Activated CD4-positive, alpha-beta T cell treated with anti-CD3 and anti-CD28 coated beads, Interleukin-2, amount 10 ng/mL, durations not matched to agents 7 days and 5 days (primary cell): ENCODE results near the gene SLFN5. TPM values are rescaled to one million over a fixed set of nuclear protein-coding genes. Genes with fewer than 3 reads are reported as not detected.
"Not testable (repeated sequence)": the region's sequence is repeated elsewhere in the genome, so short reads cannot be mapped to it uniquely, and the experiment has no call there.

Source experiments
- CTCF ChIA-PET: fragments of 350-600 bp; sonication (Branson Sonifier 250); formaldehyde crosslinking; loops from one replicate; lab custom pipeline; 2021; ENCODE audit warnings: antibody characterized with exemption; lab: Charles Lee
- POLR2A ChIA-PET: fragments of 350-600 bp; sonication (Branson Sonifier 250); formaldehyde crosslinking; loops from one replicate; lab custom pipeline; 2021; ENCODE audit warnings: antibody characterized with exemption; lab: Charles Lee
- DNase-seq: peaks from one replicate; pipeline ENCODE4 v3.0.0-alpha.2; 2020
- H3K27ac Mint-ChIP-seq: one replicate; pipeline ENCODE4 v1.8.0; 2021; ENCODE audit warnings: mild to moderate bottlenecking, moderate library complexity, mixed read lengths
- H3K27me3 Mint-ChIP-seq: one replicate; pipeline ENCODE4 v1.8.0; 2021; ENCODE audit warnings: mixed read lengths
- H3K36me3 Mint-ChIP-seq: one replicate; pipeline ENCODE4 v1.8.0; 2021; ENCODE audit warnings: low read depth, mixed read lengths
- H3K4me1 Mint-ChIP-seq: one replicate; pipeline ENCODE4 v1.8.0; 2021; ENCODE audit warnings: mixed read lengths
- H3K4me3 Mint-ChIP-seq: one replicate; pipeline ENCODE4 v1.8.0; 2021; ENCODE audit warnings: mild to moderate bottlenecking, moderate library complexity, mixed read lengths
- H3K9me3 Mint-ChIP-seq: one replicate; pipeline ENCODE4 v1.8.0; 2021; ENCODE audit warnings: mixed read lengths
- total RNA-seq, 2 experiments: library from RNA; stranded (reverse); gene quantifications; one replicate each; pipeline ENCODE4 v1.2.3, GENCODE V29; 2021

SLFN5 gene
- 100 to 1,000 TPM; 199 to 212 TPM for total RNA-seq

DNA sequence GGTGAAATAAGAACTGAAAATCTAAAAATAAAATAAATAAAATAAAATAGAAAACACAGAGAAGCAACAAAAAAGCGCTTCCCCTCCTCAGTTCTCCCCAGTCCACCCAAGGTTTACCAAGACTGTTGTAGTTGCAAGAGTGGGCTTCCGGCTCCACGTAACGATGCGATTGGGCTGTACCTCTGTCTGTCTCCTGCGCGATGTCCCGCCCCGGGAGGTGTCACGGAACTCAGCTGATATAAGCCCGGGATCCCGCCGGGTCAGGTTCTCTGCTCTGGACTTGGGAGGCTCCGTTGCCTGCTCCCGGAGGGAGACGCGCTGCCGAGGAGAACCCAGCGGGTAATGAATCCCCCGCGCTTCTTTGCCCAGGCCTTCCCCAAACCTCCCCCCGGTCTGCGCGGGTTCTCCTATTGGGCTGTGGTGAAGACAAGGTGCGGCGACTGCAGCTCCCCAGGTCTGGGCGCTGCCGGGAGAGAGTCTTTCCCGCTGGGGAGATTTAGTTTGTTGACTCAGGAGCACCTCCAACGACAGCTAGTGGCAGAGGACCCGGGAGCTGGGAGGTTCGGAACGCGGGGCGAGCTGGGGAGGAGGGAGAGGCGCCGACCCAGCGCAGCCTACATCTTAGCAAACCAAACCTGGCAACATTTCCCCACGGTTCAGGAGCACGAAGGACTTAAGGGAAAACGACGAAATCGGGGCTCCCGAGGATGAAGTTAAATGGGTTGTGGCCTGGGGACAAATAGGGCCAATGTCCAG is at the start of gene SLFN5:
Gene SLFN5 (plus strand): TSS at position 268 of the 756 bp plus-strand sequence. CDS start 15,619 bp downstream, outside the sequence.
- peaks cover 78% of the 10 kb centered on the region for H3K36me3 Mint-ChIP-seq
- peak within 1 kb of the TSS; percentile 94 for H3K4me3 Mint-ChIP-seq

DNA sequence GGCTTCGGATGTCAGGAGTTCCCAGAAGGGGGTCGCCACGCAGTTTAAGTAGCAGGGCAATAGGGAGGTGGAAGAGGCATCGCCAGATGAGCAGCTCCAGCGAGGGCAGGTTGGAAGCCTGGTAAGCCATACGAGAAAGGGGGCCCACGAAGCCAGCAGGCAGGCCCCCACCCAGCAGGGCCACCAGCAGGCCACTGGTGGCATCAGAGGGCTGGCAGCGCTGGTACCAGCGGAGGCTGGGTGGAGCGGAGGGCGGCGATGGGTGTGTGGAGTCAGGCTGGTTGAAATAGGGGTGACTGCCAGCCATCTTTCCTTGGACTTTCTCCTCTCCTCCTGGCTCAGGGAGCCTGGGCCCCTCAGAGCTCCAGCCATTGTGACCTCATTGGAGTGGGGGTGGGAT is 48.9 kb upstream of the SLFN5 start, which contains the start of gene SLC35G3:
Gene SLC35G3 (minus strand): TSS at position 393 of the 400 bp plus-strand sequence. CDS start 86 bp downstream, at position 307.
- Mint-ChIP-seq H3K9me3 (peaks cover 18% of the 10 kb centered on the region), H3K4me1 (peaks cover 17% of the 10 kb centered on the region), H3K27ac (peak within 1 kb of the TSS; percentile 42)
- CTCF ChIA-PET, POLR2A ChIA-PET, H3K4me3 Mint-ChIP-seq, H3K27me3 Mint-ChIP-seq, H3K36me3 Mint-ChIP-seq, DNase-seq: not testable (repeated sequence)

More for the DNA sequence above, at the start of gene SLFN5:
- Mint-ChIP-seq H3K27ac (peak within 1 kb of the TSS; percentile 97), H3K27me3 (no peaks in the 10 kb centered on the region), H3K9me3 (no peaks in the 10 kb centered on the region), H3K4me1 (peaks cover 53% of the 10 kb centered on the region)
- ChIA-PET POLR2A (interaction anchor here (0.8 to 1.3 kb wide), 4 partner anchors 28 to 294 kb away, joined by 3 to 16 read pairs (median 5); no protein-coding TSS in a partner anchor), CTCF (interaction anchor here (0.5 to 1.4 kb wide), 10 partner anchors 12 to 296 kb away, joined by 3 to 7 read pairs (median 4); no protein-coding TSS in a partner anchor)
- peak; percentile 96 for DNase-seq

DNA sequence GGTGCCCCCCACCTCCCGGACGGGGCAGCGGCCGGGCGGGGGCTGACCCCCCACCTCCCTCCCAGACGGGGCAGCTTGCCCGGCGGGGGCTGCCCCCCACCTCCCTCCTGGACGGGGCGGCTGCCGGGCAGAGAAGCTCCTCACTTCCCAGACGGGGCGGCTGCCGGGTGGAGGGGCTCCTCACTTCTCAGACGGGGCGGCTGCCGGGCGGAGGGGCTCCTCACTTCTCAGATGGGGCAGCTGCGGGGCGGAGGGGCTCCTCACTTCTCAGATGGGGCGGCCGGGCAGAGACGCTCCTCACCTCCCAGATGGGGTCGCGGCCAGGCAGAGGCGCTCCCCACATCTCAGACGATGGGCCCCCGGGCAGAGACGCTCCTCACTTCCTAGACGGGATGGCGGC is 47.8 kb upstream of the SLFN5 start:
- H3K4me3 Mint-ChIP-seq, POLR2A ChIA-PET, H3K27ac Mint-ChIP-seq, H3K27me3 Mint-ChIP-seq, CTCF ChIA-PET, DNase-seq: not testable (repeated sequence)
- H3K36me3 Mint-ChIP-seq = peaks cover 16% of the 10 kb centered on the region
- H3K4me1 Mint-ChIP-seq = peaks cover 14% of the 10 kb centered on the region
- peaks cover 24% of the 10 kb centered on the region for H3K9me3 Mint-ChIP-seq

DNA sequence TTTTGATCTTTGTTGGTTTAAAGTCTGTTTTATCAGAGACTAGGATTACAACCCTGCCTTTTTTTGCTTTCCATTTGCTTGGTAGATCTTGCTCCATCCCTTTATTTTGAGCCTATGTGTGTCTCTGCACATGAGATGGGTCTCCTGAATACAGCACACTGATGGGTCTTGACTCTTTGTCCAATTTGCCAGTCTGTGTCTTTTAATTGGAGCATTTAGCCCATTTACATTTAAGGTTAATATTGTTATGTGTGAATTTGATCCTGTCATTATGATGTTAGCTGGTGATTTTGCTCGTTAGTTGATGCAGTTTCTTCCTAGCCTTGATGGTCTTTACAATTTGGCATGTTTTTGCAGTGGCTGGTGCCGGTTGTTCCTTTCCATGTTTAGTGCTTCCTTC is 40.3 kb upstream of the SLFN5 start:
- Mint-ChIP-seq H3K9me3 (peaks cover 42% of the 10 kb centered on the region), H3K36me3 (peaks cover 51% of the 10 kb centered on the region)
- H3K4me1 Mint-ChIP-seq, DNase-seq, CTCF ChIA-PET, H3K27me3 Mint-ChIP-seq, H3K4me3 Mint-ChIP-seq, POLR2A ChIA-PET, H3K27ac Mint-ChIP-seq: not testable (repeated sequence)

DNA sequence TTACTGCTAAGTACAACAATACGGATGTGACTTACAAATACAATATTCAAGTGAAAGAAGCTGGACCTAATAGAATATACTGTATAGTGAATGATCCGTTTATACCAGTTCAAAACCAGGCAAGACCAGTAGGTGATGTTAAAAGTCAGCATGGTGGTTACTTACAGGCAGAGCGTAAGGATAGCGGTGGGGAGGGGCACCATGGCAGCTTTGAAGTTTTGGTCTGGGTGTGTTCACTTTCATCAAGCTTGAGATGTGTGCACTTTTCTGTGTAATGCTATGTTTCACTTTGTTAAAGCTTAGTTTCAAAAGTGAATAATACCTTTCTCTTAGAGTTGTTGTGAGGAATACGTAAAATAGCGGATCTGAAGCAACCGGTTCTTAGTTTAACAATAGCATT is 32.1 kb upstream of the SLFN5 start:
- Mint-ChIP-seq H3K27ac (peak overlapping the region; percentile 77), H3K4me3 (peak overlapping the region; percentile 11), H3K27me3 (no peaks in the 10 kb centered on the region), H3K9me3 (peaks cover 33% of the 10 kb centered on the region), H3K4me1 (peaks cover 71% of the 10 kb centered on the region), H3K36me3 (peaks cover 40% of the 10 kb centered on the region)
- peak; percentile 63 for DNase-seq
- ChIA-PET POLR2A (no interaction called here), CTCF (interaction anchor here (0.8 kb wide), 1 partner anchor 11 kb away, joined by 3 read pairs; no protein-coding TSS in a partner anchor)

DNA sequence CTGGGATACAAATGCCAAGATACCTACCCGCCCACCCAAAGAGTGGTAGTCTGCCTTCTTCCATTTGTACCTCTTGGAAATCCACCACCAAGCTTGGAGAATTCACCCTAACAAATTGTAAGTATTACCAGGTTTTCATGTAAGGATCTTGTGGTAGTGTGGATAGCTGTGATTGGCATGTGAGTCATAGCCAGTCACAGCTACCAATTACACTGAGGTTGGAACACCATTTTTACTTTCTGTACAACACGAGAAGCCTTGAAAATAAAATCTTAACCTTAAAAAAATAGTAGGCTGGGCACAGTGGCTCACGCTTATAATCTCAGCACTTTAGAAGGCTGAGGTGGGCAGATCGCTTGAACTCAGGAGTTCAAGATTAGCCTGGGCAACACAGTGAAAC is 30.2 kb upstream of the SLFN5 start:
- H3K36me3 Mint-ChIP-seq = peaks cover 41% of the 10 kb centered on the region
- POLR2A ChIA-PET = no interaction called here

DNA sequence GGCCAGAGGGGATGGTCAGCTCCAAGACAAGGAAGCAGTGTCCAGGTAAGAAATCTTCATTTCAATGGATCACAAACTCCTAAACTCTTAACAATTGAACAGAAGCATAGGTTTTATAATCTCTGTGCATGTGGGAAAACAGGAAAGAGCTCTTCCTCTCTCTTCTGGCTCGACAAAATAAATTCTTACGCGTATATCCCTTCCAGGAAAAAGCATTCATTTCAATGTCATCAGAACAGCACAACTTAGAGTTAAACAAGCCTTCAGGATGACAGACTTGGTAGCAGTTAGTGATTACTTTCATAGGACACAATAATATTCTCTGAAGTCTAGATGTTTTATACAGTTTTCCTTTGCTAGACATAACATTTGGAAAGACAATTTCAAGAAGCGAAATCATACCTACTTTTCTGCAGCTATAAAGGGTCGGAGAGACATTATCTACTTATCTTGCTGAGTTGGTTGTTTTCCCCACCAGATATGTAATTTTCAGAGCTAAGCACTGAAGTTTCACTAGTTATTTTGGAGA is 29.4 kb upstream of the SLFN5 start:
- H3K27me3 Mint-ChIP-seq = no peaks in the 10 kb centered on the region
- POLR2A ChIA-PET = interaction anchor here (0.6 to 2.3 kb wide), 5 partner anchors 28 to 194 kb away, joined by 3 to 16 read pairs (median 4); partner anchors contain the start of gene SLFN5
- peaks cover 89% of the 10 kb centered on the region for H3K4me1 Mint-ChIP-seq
- no peak for DNase-seq
- H3K4me3 Mint-ChIP-seq = peak overlapping the region; percentile 69
- peak overlapping the region; percentile 98 for H3K27ac Mint-ChIP-seq
- H3K9me3 Mint-ChIP-seq = peaks cover 29% of the 10 kb centered on the region
- CTCF ChIA-PET = interaction anchor here (0.6 to 2.9 kb wide), 14 partner anchors 15 to 326 kb away, joined by 3 to 15 read pairs (median 4); partner anchors contain the start of gene SLFN5
- peaks cover 42% of the 10 kb centered on the region for H3K36me3 Mint-ChIP-seq

More for the DNA sequence above, 30.2 kb upstream of the SLFN5 start:
- H3K9me3 Mint-ChIP-seq = peaks cover 29% of the 10 kb centered on the region
- no peak for DNase-seq
- peak overlapping the region; percentile 98 for H3K27ac Mint-ChIP-seq
- H3K4me1 Mint-ChIP-seq = peaks cover 82% of the 10 kb centered on the region
- peak overlapping the region; percentile 69 for H3K4me3 Mint-ChIP-seq
- CTCF ChIA-PET = interaction anchor here (0.7 to 2.9 kb wide), 10 partner anchors 9 to 596 kb away, joined by 3 to 15 read pairs (median 4); no protein-coding TSS in a partner anchor
- no peaks in the 10 kb centered on the region for H3K27me3 Mint-ChIP-seq

DNA sequence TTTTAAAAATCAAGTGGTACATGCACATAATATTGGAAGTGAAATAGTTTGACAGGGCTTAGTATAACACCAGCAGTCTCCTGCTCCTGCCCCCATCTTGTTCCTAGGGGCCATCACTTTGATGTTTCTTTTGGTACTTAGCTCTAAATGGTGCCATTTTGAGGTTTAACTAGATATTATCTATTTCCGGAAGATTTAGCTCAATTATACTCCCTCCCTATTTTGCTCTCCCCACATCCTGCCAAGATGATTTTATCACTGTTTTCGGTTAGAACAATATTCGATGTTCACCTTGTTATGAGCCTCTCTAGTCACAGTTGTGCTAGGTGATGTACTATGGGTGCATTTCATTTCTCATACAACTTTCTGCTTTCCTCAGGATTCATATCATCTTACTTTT is 28.7 kb upstream of the SLFN5 start:
- ChIA-PET CTCF (interaction anchor here (0.6 to 2.9 kb wide), 13 partner anchors 10 to 325 kb away, joined by 3 to 15 read pairs (median 4); partner anchors contain the start of gene SLFN5), POLR2A (interaction anchor here (0.6 to 2.3 kb wide), 8 partner anchors 24 to 194 kb away, joined by 3 to 16 read pairs (median 4); partner anchors contain the start of gene SLFN5)
- peaks cover 90% of the 10 kb centered on the region for H3K4me1 Mint-ChIP-seq
- H3K9me3 Mint-ChIP-seq = peaks cover 25% of the 10 kb centered on the region
- H3K27me3 Mint-ChIP-seq = no peaks in the 10 kb centered on the region
- peak overlapping the region; percentile 69 for H3K4me3 Mint-ChIP-seq
- peak overlapping the region; percentile 98 for H3K27ac Mint-ChIP-seq
- peak; percentile 79 for DNase-seq
- peaks cover 41% of the 10 kb centered on the region for H3K36me3 Mint-ChIP-seq

DNA sequence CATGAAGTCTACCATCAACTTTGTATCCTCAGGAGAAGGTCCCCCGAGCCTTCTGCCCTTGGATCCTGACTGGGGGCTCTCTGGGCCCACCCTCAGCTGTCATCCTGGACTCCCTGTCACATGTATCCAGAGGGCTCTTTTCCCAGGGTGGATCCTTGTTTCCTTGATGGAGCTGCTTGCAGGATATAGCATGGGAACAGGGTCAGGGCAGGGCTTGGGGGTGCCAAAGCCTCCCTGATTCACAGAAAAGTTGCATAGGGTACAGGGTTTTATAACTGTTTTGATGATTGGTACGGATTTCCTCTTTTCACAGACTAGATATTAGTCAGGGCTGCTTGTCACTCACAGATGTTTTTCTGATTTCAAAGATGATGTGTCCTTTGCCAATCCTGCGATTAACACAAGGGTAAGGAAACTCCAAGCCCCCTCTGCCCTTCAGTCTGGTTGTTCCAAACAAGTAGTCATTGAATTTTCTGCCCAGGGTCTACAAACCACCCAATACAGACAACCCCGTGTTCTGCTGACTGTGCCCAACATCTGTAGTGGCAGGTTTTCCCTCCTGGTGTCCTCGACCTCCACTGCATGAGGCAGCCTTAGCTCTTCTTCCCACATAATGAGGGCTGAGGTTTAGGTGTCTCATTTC is 28.1 kb upstream of the SLFN5 start:
- peaks cover 37% of the 10 kb centered on the region for H3K36me3 Mint-ChIP-seq
- H3K27me3 Mint-ChIP-seq = no peaks in the 10 kb centered on the region
- peak overlapping the region; percentile 98 for H3K27ac Mint-ChIP-seq
- peak; percentile 38 for DNase-seq
- peak overlapping the region; percentile 69 for H3K4me3 Mint-ChIP-seq
- peaks cover 19% of the 10 kb centered on the region for H3K9me3 Mint-ChIP-seq
- H3K4me1 Mint-ChIP-seq = peaks cover 90% of the 10 kb centered on the region
- CTCF ChIA-PET = interaction anchor here (0.7 to 2.9 kb wide), 9 partner anchors 9 to 325 kb away, joined by 3 to 15 read pairs (median 4); no protein-coding TSS in a partner anchor
- POLR2A ChIA-PET = interaction anchor here (0.6 to 2.3 kb wide), 7 partner anchors 23 to 151 kb away, joined by 3 to 16 read pairs (median 5); partner anchors contain the start of gene SLFN5

DNA sequence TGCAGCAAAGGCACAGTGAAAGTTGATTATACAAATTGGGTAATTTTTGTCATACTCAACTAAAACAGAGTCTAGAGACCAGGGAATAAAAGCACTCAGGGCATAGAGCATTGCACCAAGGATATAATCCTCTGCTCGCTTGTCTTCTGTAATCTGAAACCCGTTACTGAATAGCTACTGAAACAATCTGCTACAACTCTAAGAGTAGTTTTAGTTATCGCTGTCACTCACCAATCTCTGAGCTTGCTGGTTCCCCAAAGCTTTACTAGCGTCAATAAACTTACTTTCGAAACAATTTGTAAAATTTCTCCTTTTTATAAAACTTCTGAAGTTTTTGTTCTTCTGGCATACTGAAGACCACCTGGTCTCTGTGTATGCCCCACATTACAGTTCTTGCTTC is 25.8 kb upstream of the SLFN5 start:
- H3K27ac Mint-ChIP-seq = peak overlapping the region; percentile 76
- POLR2A ChIA-PET = no interaction called here
- peaks cover 40% of the 10 kb centered on the region for H3K36me3 Mint-ChIP-seq
- no peak for DNase-seq
- peaks cover 18% of the 10 kb centered on the region for H3K9me3 Mint-ChIP-seq
- CTCF ChIA-PET = no interaction called here
- H3K27me3 Mint-ChIP-seq = no peaks in the 10 kb centered on the region
- peaks cover 85% of the 10 kb centered on the region for H3K4me1 Mint-ChIP-seq
- no peak overlapping the region for H3K4me3 Mint-ChIP-seq

DNA sequence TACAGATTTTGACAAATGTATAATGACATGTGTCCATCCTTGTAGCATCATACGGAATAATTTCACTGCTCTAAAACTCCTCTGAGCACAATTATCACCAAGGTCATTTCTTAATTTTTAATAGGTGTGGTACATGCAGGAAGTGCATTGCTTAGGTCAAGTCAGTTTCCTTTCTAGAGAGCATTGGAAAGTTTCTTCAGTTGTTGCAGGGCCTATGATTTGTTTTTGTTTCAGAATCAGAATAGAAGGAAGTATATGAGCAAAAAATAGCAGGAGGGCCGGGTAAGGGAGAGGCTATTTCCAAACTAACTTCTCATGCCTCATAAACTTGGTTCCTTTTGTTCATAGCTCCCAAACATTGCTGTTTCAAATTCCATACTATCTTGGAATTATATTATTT is 24.0 kb upstream of the SLFN5 start:
- ChIA-PET CTCF (interaction anchor here (1.4 kb wide), 1 partner anchor 9 kb away, joined by 5 read pairs; no protein-coding TSS in a partner anchor), POLR2A (interaction anchor here (0.6 to 1.0 kb wide), 2 partner anchors 9 to 316 kb away, joined by 3 to 4 read pairs; no protein-coding TSS in a partner anchor)
- no peaks in the 10 kb centered on the region for H3K27me3 Mint-ChIP-seq
- peaks cover 24% of the 10 kb centered on the region for H3K9me3 Mint-ChIP-seq
- peak overlapping the region; percentile 66 for H3K4me3 Mint-ChIP-seq
- peaks cover 69% of the 10 kb centered on the region for H3K4me1 Mint-ChIP-seq
- DNase-seq = no peak
- H3K27ac Mint-ChIP-seq = peak overlapping the region; percentile 94
- H3K36me3 Mint-ChIP-seq = peaks cover 40% of the 10 kb centered on the region

DNA sequence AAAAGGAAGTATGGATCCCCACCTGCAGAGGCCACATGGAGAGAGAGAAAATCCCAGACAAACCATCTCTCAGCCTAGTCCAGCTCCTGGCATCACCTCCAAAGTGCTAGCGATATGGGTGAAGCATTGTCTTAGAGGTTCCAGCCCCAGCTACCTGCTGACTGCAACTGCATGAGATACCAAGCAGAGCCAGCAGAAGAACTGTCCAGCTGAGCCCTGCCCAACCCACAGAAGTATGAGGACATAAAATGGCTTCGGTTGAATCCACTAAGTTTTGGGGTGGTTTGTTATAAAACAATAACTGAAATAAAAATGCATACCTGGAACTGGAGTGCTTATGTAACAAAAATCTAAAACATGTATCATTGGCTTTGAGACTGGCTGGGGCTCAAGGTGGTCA is 20.4 kb upstream of the SLFN5 start:
- ChIA-PET CTCF (interaction anchor here (0.6 to 1.3 kb wide), 5 partner anchors 11 to 452 kb away, joined by 3 to 4 read pairs (median 3); no protein-coding TSS in a partner anchor), POLR2A (no interaction called here)
- peaks cover 46% of the 10 kb centered on the region for H3K4me1 Mint-ChIP-seq

More for the DNA sequence above, 20.4 kb upstream of the SLFN5 start:
- peaks cover 41% of the 10 kb centered on the region for H3K36me3 Mint-ChIP-seq
- H3K27me3 Mint-ChIP-seq = no peaks in the 10 kb centered on the region
- no peak for DNase-seq
- H3K4me3 Mint-ChIP-seq = no peak overlapping the region
- no peak overlapping the region for H3K27ac Mint-ChIP-seq
- H3K9me3 Mint-ChIP-seq = peaks cover 27% of the 10 kb centered on the region
